HUDEP-2 (cell line): ENCODE results near the gene TSGA10.
"Not testable (repeated sequence)": the region's sequence is repeated elsewhere in the genome, so short reads cannot be mapped to it uniquely, and the experiment has no call there.

ENCODE experiments used
- DNase-seq, 76 experiments: peaks; one replicate each; lab custom pipeline; 2025; ENCODE audit not compliant: unreplicated experiment in 76 of 76; lab: John Stamatoyannopoulos, UW

TSGA10 gene

GRCh38 chr2:99154643-99155536 is at the start of gene TSGA10, which contains the start of gene LIPT1:
TSS of gene TSGA10 (minus strand) at chr2:99154942. CDS start at chr2:99109439, 45,503 bp downstream.
TSS of gene LIPT1 (plus strand) at chr2:99154967. CDS start at chr2:99161958, 6,991 bp downstream.
- DNase-seq = peak in 75 of 76 experiments; percentile 34 to 92 (median 83)

GRCh38 chr2:99201959-99202678 is 47.4 kb upstream of the TSGA10 start:
- DNase-seq = no peak

GRCh38 chr2:99200076-99200800 is 45.5 kb upstream of the TSGA10 start:
- no peak for DNase-seq

GRCh38 chr2:99198103-99198841 is 43.5 kb upstream of the TSGA10 start:
- no peak for DNase-seq

GRCh38 chr2:99192364-99192763 is 37.6 kb upstream of the TSGA10 start:
- DNase-seq = not testable (repeated sequence)

- DNase-seq = peak in 1 of 76 experiments; percentile 0
Measured at GRCh38 chr2:99190548-99190947, 35.8 kb upstream of the TSGA10 start.

- DNase-seq = no peak
Measured at GRCh38 chr2:99188357-99188756, 33.6 kb upstream of the TSGA10 start.

- DNase-seq = no peak
Measured at GRCh38 chr2:99187011-99187410, 32.3 kb upstream of the TSGA10 start.

GRCh38 chr2:99184811-99185210 is 30.1 kb upstream of the TSGA10 start:
- DNase-seq = peak in 1 of 76 experiments; percentile 8

GRCh38 chr2:99183025-99183424 is 28.3 kb upstream of the TSGA10 start:
- DNase-seq = no peak

- peak in 13 of 76 experiments; percentile 0 to 30 (median 12) for DNase-seq
Measured at GRCh38 chr2:99181624-99182000, 26.9 kb upstream of the TSGA10 start.

- DNase-seq = peak; percentile 14 to 91 (median 81)
Measured at GRCh38 chr2:99180755-99181623, 26.2 kb upstream of the TSGA10 start, which contains the start of the genes MITD1 and MRPL30. TSS of gene MITD1 (minus strand) at chr2:99181058. CDS start at chr2:99180981, 77 bp downstream. TSS of gene MRPL30 (plus strand) at chr2:99181184. CDS start at chr2:99186204, 5,020 bp downstream.

GRCh38 chr2:99171377-99172140 is 16.8 kb upstream of the TSGA10 start:
- no peak for DNase-seq

GRCh38 chr2:99169534-99169933 is 14.8 kb upstream of the TSGA10 start:
- no peak for DNase-seq

GRCh38 chr2:99166218-99166617 is 11.5 kb upstream of the TSGA10 start:
- no peak for DNase-seq

- no peak for DNase-seq
Measured at GRCh38 chr2:99159594-99159993, 4.9 kb upstream of the TSGA10 start.

GRCh38 chr2:99158599-99158998 is 3.9 kb upstream of the TSGA10 start:
- no peak for DNase-seq

- no peak for DNase-seq
Measured at GRCh38 chr2:99156891-99157290, 2.1 kb upstream of the TSGA10 start.
